HG03175 (cell line): ENCODE data around the gene TYK2.

Source experiments
- ATAC-seq: cut with Tn5 transposase; IDR thresholded peaks from one replicate; pipeline ENCODE4 v1.9.1; 2021; ENCODE audit warnings: mild to moderate bottlenecking, moderate library complexity; ENCODE audit not compliant: unreplicated experiment

TYK2 gene

GRCh38 chr19:10316229-10317044 is 63.9 kb downstream of the TYK2 start:
- no peak for ATAC-seq

- ATAC-seq, result peak; percentile 77
Observed at GRCh38 chr19:10315335-10316214, 64.8 kb downstream of the TYK2 start, which contains the start of gene FDX2. TSS of gene FDX2 (minus strand) at chr19:10316015. CDS start at chr19:10315996, 19 bp downstream.

GRCh38 chr19:10309423-10309822 is 70.9 kb downstream of the TYK2 start, which contains the start of gene ZGLP1:
TSS of gene ZGLP1 (minus strand) at chr19:10309815.
- ATAC-seq, result no peak

- ATAC-seq, result no peak
Observed at GRCh38 chr19:10306327-10306726, 74.0 kb downstream of the TYK2 start.

GRCh38 chr19:10305139-10305806 is 75.1 kb downstream of the TYK2 start:
- ATAC-seq, result no peak
